Tibial artery (tissue), 4 donors: ENCODE measurements around the gene KLHL36.

Source experiments
- DNase-seq, 2 donors: peaks; one replicate each; pipeline ENCODE4 v3.0.0-alpha.2; 2019
- H3K27ac ChIP-seq, 2 donors: fragments of 200-600 bp; sonication (generic) in 1 of 2; 1 replicate in 1 of 2; 2 replicates in 1 of 2; pipeline ENCODE4 v1.5.1; 2018 to 2019; ENCODE audit warnings: mild to moderate bottlenecking in 1 of 2
- H3K27me3 ChIP-seq, 2 donors: fragments of 200-600 bp; sonication (generic) in 1 of 2; one replicate each; pipeline versions ENCODE4 v1.5.1 to v1.6.0; 2016 to 2019
- H3K36me3 ChIP-seq, 3 donors: fragments of 200-600 bp; sonication (generic) in 2 of 3; one replicate each; pipeline ENCODE4 v1.5.1; 2016 to 2019; ENCODE audit warnings: mild to moderate bottlenecking in 2 of 3
- H3K4me1 ChIP-seq, 4 donors: fragments of 200-600 bp; sonication (generic) in 2 of 4; 1 replicate in 3 of 4; 2 replicates in 1 of 4; pipeline ENCODE4 v1.5.1; 2016 to 2019
- H3K4me3 ChIP-seq, 2 donors: fragments of 200-600 bp; sonication (generic) in 1 of 2; 1 replicate in 1 of 2; 2 replicates in 1 of 2; pipeline ENCODE4 v1.5.1; 2018 to 2019; ENCODE audit warnings: mild to moderate bottlenecking in 2 of 2
- H3K9me3 ChIP-seq, 3 donors: fragments of 200-600 bp; sonication (generic) in 1 of 3; one replicate each; pipeline ENCODE4 v1.5.1; 2016 to 2019
- intact Hi-C: fragments of 100-400 bp; cut with DNase I; formaldehyde crosslinking; loops from one replicate; pipeline ENCODE4 v1.15.0; 2023; ENCODE audit warnings: low total_unique reads
- TF ChIP-seq, protein P1 (sequence below), 2 experiments: fragments of 200-600 bp in 1 of 2; fragments of 450-650 bp in 1 of 2; IDR thresholded peaks; one replicate each; pipeline ENCODE4 v1.5.1; 2017 to 2019; ENCODE audit warnings: antibody characterized with exemption in 2 of 2, mild to moderate bottlenecking in 1 of 2, moderate library complexity in 1 of 2

KLHL36 gene

DNA sequence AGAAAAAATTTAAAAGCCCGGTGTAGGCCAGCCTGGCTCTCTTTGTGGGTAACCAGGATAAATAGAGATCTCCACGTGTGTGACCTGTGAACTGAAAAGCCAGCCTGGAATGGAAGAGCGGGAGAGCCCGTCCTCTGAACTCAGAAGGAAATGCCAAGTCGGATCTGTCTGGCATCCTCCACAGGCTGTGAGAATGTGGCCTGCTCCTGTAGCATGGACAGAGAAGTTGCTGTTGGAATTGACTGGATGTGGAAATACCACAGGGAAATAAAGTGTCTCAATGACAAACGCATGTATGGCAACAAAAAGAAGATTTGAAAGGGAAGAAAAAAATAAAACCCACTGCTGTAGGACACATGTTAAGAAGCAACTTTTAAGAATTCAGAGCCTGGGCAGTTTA, 6.7 kb downstream of the KLHL36 start:
- no peak overlapping the region for H3K4me3 ChIP-seq
- peaks cover 0 to 29% (median 10%) of the 10 kb centered on the region in 4 donors for H3K4me1 ChIP-seq
- H3K9me3 ChIP-seq: no peaks in the 10 kb centered on the region
- peak overlapping the region in 1 of 2 donors; percentile 39 for H3K27ac ChIP-seq
- H3K27me3 ChIP-seq: no peaks in the 10 kb centered on the region
- intact Hi-C loops: no loop called here
- TF ChIP-seq, protein P1, sequence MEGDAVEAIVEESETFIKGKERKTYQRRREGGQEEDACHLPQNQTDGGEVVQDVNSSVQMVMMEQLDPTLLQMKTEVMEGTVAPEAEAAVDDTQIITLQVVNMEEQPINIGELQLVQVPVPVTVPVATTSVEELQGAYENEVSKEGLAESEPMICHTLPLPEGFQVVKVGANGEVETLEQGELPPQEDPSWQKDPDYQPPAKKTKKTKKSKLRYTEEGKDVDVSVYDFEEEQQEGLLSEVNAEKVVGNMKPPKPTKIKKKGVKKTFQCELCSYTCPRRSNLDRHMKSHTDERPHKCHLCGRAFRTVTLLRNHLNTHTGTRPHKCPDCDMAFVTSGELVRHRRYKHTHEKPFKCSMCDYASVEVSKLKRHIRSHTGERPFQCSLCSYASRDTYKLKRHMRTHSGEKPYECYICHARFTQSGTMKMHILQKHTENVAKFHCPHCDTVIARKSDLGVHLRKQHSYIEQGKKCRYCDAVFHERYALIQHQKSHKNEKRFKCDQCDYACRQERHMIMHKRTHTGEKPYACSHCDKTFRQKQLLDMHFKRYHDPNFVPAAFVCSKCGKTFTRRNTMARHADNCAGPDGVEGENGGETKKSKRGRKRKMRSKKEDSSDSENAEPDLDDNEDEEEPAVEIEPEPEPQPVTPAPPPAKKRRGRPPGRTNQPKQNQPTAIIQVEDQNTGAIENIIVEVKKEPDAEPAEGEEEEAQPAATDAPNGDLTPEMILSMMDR (IDR thresholded peaks at IDR 0.05): no peak
- peaks cover 34 to 88% (median 56%) of the 10 kb centered on the region in 3 donors for H3K36me3 ChIP-seq
- DNase-seq: no peak

DNA sequence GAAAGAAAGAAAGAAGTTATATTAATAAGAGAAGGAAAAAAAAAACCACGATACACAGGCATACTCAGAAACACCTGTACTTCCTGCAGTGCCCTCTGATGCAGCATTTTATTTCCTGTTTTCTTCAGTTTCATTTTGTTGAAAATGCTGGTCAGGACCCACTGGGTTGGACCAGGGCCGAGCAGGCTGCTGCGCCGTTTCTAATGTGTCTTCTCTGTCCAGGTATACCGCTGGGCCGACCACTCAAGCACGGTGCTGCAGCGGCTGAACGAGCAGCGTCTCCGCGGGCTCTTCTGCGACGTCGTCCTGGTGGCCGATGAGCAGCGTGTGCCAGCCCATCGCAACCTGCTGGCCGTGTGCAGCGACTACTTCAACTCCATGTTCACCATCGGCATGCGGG, 8.3 kb downstream of the KLHL36 start:
- TF ChIP-seq, protein P1 (IDR thresholded peaks at IDR 0.05): no peak
- Histone ChIP-seq H3K36me3 (peaks cover 50 to 99% (median 72%) of the 10 kb centered on the region in 3 donors), H3K27ac (no peak overlapping the region), H3K9me3 (no peaks in the 10 kb centered on the region), H3K4me1 (peaks cover 0 to 25% (median 6%) of the 10 kb centered on the region in 4 donors), H3K27me3 (no peaks in the 10 kb centered on the region), H3K4me3 (no peak overlapping the region)
- no peak for DNase-seq
- intact Hi-C loops: no loop called here

DNA sequence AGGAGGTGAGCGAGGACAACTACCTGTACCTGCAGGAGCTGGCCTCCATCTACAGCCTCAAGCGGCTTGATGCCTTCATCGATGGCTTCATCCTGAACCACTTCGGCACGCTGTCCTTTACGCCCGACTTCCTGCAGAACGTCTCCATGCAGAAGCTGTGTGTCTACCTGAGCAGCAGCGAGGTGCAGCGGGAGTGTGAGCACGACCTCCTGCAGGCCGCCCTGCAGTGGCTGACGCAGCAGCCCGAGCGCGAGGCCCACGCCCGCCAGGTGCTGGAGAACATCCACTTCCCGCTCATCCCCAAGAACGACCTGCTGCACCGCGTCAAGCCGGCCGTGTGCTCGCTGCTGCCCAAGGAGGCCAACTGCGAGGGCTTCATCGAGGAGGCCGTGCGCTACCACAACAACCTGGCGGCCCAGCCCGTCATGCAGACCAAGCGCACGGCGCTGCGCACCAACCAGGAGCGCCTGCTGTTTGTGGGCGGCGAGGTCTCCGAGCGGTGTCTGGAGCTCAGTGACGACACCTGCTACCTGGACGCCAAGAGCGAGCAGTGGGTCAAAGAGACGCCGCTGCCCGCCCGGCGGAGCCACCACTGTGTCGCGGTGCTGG, 9.0 kb downstream of the KLHL36 start:
- H3K4me3 ChIP-seq: no peak overlapping the region
- peaks cover 57 to 99% (median 77%) of the 10 kb centered on the region in 3 donors for H3K36me3 ChIP-seq
- intact Hi-C loops: no loop called here
- no peaks in the 10 kb centered on the region for H3K9me3 ChIP-seq
- no peak for DNase-seq
- TF ChIP-seq, protein P1 (IDR thresholded peaks at IDR 0.05): no peak
- no peak overlapping the region for H3K27ac ChIP-seq
- no peaks in the 10 kb centered on the region for H3K27me3 ChIP-seq
- H3K4me1 ChIP-seq: peaks cover 0 to 25% (median 6%) of the 10 kb centered on the region in 4 donors

DNA sequence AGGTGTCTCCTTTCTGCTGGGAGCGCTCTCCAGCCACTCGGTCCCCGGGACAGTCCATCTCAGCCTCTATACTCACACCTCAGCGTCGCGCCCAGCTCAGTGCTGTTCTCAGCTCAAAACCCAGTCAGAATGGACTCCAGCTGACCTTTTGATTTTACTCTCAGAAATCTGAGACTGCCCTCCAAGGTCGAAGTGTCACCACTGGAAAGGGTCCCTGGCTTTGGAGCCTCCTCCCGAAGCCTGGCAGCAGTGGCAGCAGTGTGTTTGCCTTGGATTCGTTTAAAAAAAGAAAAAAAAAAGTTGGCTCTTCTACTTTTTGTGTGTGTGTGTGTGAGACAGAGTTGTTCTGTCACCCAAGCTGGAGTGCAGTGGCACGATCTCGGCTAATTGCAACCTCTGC, 10.4 kb downstream of the KLHL36 start:
- no peaks in the 10 kb centered on the region for H3K9me3 ChIP-seq
- peaks cover 62 to 99% (median 79%) of the 10 kb centered on the region in 3 donors for H3K36me3 ChIP-seq
- DNase-seq: no peak
- H3K4me3 ChIP-seq: no peak overlapping the region
- no peak overlapping the region for H3K27ac ChIP-seq
- no peaks in the 10 kb centered on the region for H3K27me3 ChIP-seq
- intact Hi-C loops: no loop called here
- peaks cover 0 to 25% (median 5%) of the 10 kb centered on the region in 4 donors for H3K4me1 ChIP-seq
- TF ChIP-seq, protein P1 (IDR thresholded peaks at IDR 0.05): no peak

DNA sequence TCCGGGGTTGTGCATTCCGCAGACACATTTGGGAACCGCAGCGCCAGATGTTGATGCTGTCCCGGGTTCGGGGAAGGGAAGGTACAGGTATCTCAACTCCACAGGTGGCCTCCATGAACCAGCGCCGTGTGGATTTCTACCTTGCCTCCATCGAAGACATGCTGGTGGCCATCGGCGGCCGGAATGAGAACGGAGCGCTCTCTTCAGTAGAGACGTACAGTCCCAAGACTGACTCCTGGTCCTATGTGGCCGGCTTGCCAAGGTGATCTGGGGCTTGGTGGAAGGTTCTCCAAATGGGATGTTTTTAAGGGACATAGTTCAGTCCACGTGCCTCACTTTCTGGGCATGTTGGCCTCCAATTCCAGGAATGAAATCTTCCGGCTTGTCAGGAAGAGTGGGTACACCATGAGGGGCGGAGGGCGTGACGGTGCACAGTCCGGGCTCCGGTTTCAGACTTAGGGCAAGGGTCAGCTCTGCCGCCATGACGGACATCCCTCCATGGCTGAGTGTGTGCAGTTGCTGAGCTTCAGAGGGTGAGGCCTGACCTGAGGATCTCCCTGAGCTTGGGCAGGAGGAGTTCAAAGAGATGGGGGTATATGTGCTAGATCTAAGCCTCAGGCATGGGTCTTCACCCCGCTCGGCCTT, 11.5 kb downstream of the KLHL36 start:
- TF ChIP-seq, protein P1 (IDR thresholded peaks at IDR 0.05): no peak
- Histone ChIP-seq H3K27ac (no peak overlapping the region), H3K9me3 (no peaks in the 10 kb centered on the region), H3K36me3 (peaks cover 62 to 99% (median 84%) of the 10 kb centered on the region in 3 donors), H3K27me3 (no peaks in the 10 kb centered on the region), H3K4me3 (no peak overlapping the region), H3K4me1 (peaks cover 0 to 18% (median 3%) of the 10 kb centered on the region in 4 donors)
- intact Hi-C loops: no loop called here
- DNase-seq: no peak
